Measurements from ENCODE around the gene ABHD15.

DNA sequence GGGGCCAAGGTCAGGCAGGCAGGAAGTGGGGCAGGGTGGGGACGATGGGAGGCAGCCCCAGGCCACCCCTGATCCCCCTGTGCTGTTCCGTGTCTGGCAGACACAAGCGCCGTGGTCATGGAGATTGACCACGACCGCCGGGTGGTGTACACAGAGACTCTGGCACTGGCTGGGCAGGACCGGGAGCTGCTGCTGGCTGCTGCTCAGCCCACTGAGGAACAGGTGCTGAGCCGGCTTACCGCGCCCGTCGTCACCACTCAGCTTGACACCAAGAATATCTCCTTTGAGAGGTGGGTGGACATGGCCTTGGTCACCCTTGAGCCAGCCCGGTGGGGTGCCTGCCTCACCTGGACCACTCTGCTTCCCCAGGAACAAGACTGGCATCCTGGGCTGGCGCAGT is 42.1 kb upstream of the ABHD15 start:
- TF ChIP-seq PHF8 (IDR thresholded peaks at IDR 0.05; ENCODE audit: borderline replicate concordance, low read length), result no peak
- TF ChIP-seq, protein P1, sequence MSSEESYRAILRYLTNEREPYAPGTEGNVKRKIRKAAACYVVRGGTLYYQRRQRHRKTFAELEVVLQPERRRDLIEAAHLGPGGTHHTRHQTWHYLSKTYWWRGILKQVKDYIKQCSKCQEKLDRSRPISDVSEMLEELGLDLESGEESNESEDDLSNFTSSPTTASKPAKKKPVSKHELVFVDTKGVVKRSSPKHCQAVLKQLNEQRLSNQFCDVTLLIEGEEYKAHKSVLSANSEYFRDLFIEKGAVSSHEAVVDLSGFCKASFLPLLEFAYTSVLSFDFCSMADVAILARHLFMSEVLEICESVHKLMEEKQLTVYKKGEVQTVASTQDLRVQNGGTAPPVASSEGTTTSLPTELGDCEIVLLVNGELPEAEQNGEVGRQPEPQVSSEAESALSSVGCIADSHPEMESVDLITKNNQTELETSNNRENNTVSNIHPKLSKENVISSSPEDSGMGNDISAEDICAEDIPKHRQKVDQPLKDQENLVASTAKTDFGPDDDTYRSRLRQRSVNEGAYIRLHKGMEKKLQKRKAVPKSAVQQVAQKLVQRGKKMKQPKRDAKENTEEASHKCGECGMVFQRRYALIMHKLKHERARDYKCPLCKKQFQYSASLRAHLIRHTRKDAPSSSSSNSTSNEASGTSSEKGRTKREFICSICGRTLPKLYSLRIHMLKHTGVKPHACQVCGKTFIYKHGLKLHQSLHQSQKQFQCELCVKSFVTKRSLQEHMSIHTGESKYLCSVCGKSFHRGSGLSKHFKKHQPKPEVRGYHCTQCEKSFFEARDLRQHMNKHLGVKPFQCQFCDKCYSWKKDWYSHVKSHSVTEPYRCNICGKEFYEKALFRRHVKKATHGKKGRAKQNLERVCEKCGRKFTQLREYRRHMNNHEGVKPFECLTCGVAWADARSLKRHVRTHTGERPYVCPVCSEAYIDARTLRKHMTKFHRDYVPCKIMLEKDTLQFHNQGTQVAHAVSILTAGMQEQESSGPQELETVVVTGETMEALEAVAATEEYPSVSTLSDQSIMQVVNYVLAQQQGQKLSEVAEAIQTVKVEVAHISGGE (CRISPR knock-in tag; IDR thresholded peaks at IDR 0.05), result no peak
- TF ChIP-seq, protein P2, sequence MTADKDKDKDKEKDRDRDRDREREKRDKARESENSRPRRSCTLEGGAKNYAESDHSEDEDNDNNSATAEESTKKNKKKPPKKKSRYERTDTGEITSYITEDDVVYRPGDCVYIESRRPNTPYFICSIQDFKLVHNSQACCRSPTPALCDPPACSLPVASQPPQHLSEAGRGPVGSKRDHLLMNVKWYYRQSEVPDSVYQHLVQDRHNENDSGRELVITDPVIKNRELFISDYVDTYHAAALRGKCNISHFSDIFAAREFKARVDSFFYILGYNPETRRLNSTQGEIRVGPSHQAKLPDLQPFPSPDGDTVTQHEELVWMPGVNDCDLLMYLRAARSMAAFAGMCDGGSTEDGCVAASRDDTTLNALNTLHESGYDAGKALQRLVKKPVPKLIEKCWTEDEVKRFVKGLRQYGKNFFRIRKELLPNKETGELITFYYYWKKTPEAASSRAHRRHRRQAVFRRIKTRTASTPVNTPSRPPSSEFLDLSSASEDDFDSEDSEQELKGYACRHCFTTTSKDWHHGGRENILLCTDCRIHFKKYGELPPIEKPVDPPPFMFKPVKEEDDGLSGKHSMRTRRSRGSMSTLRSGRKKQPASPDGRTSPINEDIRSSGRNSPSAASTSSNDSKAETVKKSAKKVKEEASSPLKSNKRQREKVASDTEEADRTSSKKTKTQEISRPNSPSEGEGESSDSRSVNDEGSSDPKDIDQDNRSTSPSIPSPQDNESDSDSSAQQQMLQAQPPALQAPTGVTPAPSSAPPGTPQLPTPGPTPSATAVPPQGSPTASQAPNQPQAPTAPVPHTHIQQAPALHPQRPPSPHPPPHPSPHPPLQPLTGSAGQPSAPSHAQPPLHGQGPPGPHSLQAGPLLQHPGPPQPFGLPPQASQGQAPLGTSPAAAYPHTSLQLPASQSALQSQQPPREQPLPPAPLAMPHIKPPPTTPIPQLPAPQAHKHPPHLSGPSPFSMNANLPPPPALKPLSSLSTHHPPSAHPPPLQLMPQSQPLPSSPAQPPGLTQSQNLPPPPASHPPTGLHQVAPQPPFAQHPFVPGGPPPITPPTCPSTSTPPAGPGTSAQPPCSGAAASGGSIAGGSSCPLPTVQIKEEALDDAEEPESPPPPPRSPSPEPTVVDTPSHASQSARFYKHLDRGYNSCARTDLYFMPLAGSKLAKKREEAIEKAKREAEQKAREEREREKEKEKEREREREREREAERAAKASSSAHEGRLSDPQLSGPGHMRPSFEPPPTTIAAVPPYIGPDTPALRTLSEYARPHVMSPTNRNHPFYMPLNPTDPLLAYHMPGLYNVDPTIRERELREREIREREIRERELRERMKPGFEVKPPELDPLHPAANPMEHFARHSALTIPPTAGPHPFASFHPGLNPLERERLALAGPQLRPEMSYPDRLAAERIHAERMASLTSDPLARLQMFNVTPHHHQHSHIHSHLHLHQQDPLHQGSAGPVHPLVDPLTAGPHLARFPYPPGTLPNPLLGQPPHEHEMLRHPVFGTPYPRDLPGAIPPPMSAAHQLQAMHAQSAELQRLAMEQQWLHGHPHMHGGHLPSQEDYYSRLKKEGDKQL (CRISPR knock-in tag; IDR thresholded peaks at IDR 0.05; ENCODE audit: borderline replicate concordance), result no peak
- TF ChIP-seq LEF1 (IDR thresholded peaks at IDR 0.05), result no peak
- no peak for TF ChIP-seq SMARCB1 (IDR thresholded peaks at IDR 0.05; ENCODE audit: insufficient read length, low read depth)
- no peak for TF ChIP-seq MAFG (tag; conservative IDR thresholded peaks at IDR 0.05)
- TF ChIP-seq ZZZ3 (IDR thresholded peaks at IDR 0.05), result no peak
- TF ChIP-seq, protein P3, sequence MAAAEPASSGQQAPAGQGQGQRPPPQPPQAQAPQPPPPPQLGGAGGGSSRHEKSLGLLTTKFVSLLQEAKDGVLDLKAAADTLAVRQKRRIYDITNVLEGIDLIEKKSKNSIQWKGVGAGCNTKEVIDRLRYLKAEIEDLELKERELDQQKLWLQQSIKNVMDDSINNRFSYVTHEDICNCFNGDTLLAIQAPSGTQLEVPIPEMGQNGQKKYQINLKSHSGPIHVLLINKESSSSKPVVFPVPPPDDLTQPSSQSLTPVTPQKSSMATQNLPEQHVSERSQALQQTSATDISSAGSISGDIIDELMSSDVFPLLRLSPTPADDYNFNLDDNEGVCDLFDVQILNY (CRISPR knock-in tag; IDR thresholded peaks at IDR 0.05), result no peak
- TF ChIP-seq FIP1L1 (IDR thresholded peaks at IDR 0.05; ENCODE audit: low read depth, low read length, poor library complexity, severe bottlenecking), result no peak
- TF ChIP-seq, protein P4, sequence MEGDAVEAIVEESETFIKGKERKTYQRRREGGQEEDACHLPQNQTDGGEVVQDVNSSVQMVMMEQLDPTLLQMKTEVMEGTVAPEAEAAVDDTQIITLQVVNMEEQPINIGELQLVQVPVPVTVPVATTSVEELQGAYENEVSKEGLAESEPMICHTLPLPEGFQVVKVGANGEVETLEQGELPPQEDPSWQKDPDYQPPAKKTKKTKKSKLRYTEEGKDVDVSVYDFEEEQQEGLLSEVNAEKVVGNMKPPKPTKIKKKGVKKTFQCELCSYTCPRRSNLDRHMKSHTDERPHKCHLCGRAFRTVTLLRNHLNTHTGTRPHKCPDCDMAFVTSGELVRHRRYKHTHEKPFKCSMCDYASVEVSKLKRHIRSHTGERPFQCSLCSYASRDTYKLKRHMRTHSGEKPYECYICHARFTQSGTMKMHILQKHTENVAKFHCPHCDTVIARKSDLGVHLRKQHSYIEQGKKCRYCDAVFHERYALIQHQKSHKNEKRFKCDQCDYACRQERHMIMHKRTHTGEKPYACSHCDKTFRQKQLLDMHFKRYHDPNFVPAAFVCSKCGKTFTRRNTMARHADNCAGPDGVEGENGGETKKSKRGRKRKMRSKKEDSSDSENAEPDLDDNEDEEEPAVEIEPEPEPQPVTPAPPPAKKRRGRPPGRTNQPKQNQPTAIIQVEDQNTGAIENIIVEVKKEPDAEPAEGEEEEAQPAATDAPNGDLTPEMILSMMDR (IDR thresholded peaks at IDR 0.05 in 2 of 3, conservative IDR thresholded peaks at IDR 0.05 in 1 of 3; ENCODE audit: insufficient read depth in 2 of 3, low read depth in 1 of 3, low read length in 3 of 3), result no peak
- TF ChIP-seq POLR2A (conservative IDR thresholded peaks at IDR 0.05), result no peak
- TF ChIP-seq, protein P5, sequence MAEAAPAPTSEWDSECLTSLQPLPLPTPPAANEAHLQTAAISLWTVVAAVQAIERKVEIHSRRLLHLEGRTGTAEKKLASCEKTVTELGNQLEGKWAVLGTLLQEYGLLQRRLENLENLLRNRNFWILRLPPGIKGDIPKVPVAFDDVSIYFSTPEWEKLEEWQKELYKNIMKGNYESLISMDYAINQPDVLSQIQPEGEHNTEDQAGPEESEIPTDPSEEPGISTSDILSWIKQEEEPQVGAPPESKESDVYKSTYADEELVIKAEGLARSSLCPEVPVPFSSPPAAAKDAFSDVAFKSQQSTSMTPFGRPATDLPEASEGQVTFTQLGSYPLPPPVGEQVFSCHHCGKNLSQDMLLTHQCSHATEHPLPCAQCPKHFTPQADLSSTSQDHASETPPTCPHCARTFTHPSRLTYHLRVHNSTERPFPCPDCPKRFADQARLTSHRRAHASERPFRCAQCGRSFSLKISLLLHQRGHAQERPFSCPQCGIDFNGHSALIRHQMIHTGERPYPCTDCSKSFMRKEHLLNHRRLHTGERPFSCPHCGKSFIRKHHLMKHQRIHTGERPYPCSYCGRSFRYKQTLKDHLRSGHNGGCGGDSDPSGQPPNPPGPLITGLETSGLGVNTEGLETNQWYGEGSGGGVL (CRISPR knock-in tag; IDR thresholded peaks at IDR 0.05), result no peak
- TF ChIP-seq, protein P6, sequence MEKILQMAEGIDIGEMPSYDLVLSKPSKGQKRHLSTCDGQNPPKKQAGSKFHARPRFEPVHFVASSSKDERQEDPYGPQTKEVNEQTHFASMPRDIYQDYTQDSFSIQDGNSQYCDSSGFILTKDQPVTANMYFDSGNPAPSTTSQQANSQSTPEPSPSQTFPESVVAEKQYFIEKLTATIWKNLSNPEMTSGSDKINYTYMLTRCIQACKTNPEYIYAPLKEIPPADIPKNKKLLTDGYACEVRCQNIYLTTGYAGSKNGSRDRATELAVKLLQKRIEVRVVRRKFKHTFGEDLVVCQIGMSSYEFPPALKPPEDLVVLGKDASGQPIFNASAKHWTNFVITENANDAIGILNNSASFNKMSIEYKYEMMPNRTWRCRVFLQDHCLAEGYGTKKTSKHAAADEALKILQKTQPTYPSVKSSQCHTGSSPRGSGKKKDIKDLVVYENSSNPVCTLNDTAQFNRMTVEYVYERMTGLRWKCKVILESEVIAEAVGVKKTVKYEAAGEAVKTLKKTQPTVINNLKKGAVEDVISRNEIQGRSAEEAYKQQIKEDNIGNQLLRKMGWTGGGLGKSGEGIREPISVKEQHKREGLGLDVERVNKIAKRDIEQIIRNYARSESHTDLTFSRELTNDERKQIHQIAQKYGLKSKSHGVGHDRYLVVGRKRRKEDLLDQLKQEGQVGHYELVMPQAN (IDR thresholded peaks at IDR 0.05; ENCODE audit: borderline replicate concordance), result no peak
- no peak for TF ChIP-seq ZNF282 (CRISPR knock-in tag; IDR thresholded peaks at IDR 0.05)
